ENCODE results near the gene PIP5K1B. TPM values are rescaled to one million over a fixed set of nuclear protein-coding genes. Genes with fewer than 3 reads are reported as not detected.
A peak's percentile ranks its signal among the peaks of the same experiment; 100 is the strongest.

Gene PIP5K1B
- total RNA-seq, 4 donors from 2014 or later: 0.63 to 1.6 (median 0.98) TPM

GRCh38 chr9:68979538-68980314 is 274.7 kb downstream of the PIP5K1B start:
- intact Hi-C loops (cut with DNase I): no loop called here
- Histone ChIP-seq H3K4me3 (replicated peaks in 1 of 3) (no peak overlapping the region), H3K36me3 (no peaks in the 10 kb centered on the region), H3K9me3 (no peaks in the 10 kb centered on the region), H3K4me1 (peaks cover 0 to 5% of the 10 kb centered on the region in 2 donors), H3K27ac (no peak overlapping the region), H3K27me3 (no peaks in the 10 kb centered on the region)
- TF ChIP-seq, protein P1, sequence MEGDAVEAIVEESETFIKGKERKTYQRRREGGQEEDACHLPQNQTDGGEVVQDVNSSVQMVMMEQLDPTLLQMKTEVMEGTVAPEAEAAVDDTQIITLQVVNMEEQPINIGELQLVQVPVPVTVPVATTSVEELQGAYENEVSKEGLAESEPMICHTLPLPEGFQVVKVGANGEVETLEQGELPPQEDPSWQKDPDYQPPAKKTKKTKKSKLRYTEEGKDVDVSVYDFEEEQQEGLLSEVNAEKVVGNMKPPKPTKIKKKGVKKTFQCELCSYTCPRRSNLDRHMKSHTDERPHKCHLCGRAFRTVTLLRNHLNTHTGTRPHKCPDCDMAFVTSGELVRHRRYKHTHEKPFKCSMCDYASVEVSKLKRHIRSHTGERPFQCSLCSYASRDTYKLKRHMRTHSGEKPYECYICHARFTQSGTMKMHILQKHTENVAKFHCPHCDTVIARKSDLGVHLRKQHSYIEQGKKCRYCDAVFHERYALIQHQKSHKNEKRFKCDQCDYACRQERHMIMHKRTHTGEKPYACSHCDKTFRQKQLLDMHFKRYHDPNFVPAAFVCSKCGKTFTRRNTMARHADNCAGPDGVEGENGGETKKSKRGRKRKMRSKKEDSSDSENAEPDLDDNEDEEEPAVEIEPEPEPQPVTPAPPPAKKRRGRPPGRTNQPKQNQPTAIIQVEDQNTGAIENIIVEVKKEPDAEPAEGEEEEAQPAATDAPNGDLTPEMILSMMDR (IDR thresholded peaks at IDR 0.05): no peak
- TF ChIP-seq POLR2A (IDR thresholded peaks at IDR 0.05): no peak
- DNase-seq: no peak
- 66 to 73% methylated on average over 7 to 9 of the region's 9 CpGs for WGBS, 2 donors

- no peak overlapping the region for H3K4me3 ChIP-seq (replicated peaks in 1 of 3)
- intact Hi-C loops (cut with DNase I): no loop called here
- no peak overlapping the region for H3K27ac ChIP-seq
- no peaks in the 10 kb centered on the region for H3K9me3 ChIP-seq
- 78 to 96% methylated on average over 3 of the region's 3 CpGs for WGBS, 2 donors
- H3K36me3 ChIP-seq: no peaks in the 10 kb centered on the region
- no peak for DNase-seq
- H3K4me1 ChIP-seq: peaks cover 0 to 5% of the 10 kb centered on the region in 2 donors
- H3K27me3 ChIP-seq: no peaks in the 10 kb centered on the region
- no peak for TF ChIP-seq POLR2A (IDR thresholded peaks at IDR 0.05)
- TF ChIP-seq, protein P1 (IDR thresholded peaks at IDR 0.05): no peak
These were observed 275.4 kb downstream of the PIP5K1B start for GRCh38 chr9:68980341-68980914.

- peaks cover 0 to 5% of the 10 kb centered on the region in 2 donors for H3K4me1 ChIP-seq
- H3K36me3 ChIP-seq: no peaks in the 10 kb centered on the region
- peak in 1 of 2 donors; percentile 12 for DNase-seq
- no peaks in the 10 kb centered on the region for H3K27me3 ChIP-seq
- H3K9me3 ChIP-seq: no peaks in the 10 kb centered on the region
- TF ChIP-seq, protein P1 (IDR thresholded peaks at IDR 0.05): no peak
- H3K4me3 ChIP-seq (replicated peaks in 1 of 3): no peak overlapping the region
- 6 to 27% methylated on average over 6 of the region's 6 CpGs for WGBS, 2 donors
- no peak overlapping the region for H3K27ac ChIP-seq
- intact Hi-C loops (cut with DNase I): no loop called here
These were observed 276.7 kb downstream of the PIP5K1B start for GRCh38 chr9:68981789-68982188.

GRCh38 chr9:68983008-68983411 is 278.0 kb downstream of the PIP5K1B start:
- no peak overlapping the region for H3K4me3 ChIP-seq (replicated peaks in 1 of 3)

More at GRCh38 chr9:68983008-68983411, 278.0 kb downstream of the PIP5K1B start:
- peaks cover 0 to 5% of the 10 kb centered on the region in 2 donors for H3K4me1 ChIP-seq
- intact Hi-C loops (cut with DNase I): no loop called here
- TF ChIP-seq, protein P1 (IDR thresholded peaks at IDR 0.05): no peak
- no peak for TF ChIP-seq POLR2A (IDR thresholded peaks at IDR 0.05)
- H3K9me3 ChIP-seq: no peaks in the 10 kb centered on the region
- H3K27me3 ChIP-seq: no peaks in the 10 kb centered on the region
- H3K27ac ChIP-seq: no peak overlapping the region
- no peak for DNase-seq
- no peaks in the 10 kb centered on the region for H3K36me3 ChIP-seq
